Right lung (tissue), 5 donors: ENCODE measurements around the gene MADD. TPM values are rescaled to one million over a fixed set of nuclear protein-coding genes. Genes with fewer than 3 reads are reported as not detected.
"Not testable (repeated sequence)": the region's sequence is repeated elsewhere in the genome, so short reads cannot be mapped to it uniquely, and the experiment has no call there.

Experiments used
- DNase-seq, 2 donors: peaks; one replicate each; pipeline ENCODE4 v3.0.0-alpha.2; 2013
- polyA plus RNA-seq, 5 donors: library from polyadenylated mRNA; unstranded; fragments of 120-200 nt; gene quantifications; one replicate each; pipeline versions ENCODE4 v1.2.1 to v1.2.3, GENCODE V29; 2013; ENCODE audit warnings: inconsistent platforms in 1 of 5, low replicate concordance in 1 of 5; ENCODE audit not compliant: insufficient read length in 5 of 5, insufficient read depth in 1 of 5

MADD gene
- polyA plus RNA-seq, 5 donors: 41.9 to 60.4 (median 47.2) TPM

- DNase-seq: no peak
Measured at GRCh38 chr11:47274495-47275235, 4.7 kb downstream of the MADD start.

DNA sequence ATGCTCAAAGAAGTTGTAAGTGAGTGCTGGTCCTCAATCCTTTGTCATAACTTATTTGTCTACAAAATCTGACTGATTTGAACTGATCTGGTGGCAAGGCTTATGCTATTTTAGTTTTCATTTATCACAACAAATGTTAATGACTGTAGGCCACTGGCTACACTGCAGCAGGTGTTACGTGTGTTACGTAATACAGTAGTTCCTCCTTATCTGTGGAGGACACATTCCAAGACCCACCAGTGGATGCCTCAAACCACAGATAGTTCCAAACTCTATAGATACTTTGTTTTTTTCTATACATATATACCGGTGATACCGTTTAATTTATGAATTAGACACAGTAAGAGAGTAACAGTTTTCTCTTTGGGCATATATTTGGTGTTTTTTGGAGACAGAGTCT lies 7.0 kb downstream of the MADD start:
- DNase-seq: no peak

DNA sequence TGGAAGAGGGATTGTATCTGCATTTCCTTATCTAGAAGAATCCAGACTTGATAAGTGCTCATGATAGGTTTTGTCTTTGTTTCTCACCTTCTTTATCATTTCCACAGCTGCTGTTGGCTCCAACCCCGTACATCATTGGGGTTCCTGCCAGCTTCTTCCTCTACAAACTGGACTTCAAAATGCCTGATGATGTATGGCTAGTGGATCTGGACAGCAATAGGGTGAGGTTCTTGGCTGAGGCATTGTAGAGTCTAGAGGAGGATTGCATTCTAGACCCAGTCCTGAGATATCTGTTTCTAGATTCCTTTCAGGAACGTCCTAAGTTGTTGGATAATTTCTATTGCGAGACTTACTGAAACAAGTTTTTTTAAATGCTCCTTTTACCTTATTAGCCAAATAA lies 8.1 kb downstream of the MADD start:
- no peak for DNase-seq

DNA sequence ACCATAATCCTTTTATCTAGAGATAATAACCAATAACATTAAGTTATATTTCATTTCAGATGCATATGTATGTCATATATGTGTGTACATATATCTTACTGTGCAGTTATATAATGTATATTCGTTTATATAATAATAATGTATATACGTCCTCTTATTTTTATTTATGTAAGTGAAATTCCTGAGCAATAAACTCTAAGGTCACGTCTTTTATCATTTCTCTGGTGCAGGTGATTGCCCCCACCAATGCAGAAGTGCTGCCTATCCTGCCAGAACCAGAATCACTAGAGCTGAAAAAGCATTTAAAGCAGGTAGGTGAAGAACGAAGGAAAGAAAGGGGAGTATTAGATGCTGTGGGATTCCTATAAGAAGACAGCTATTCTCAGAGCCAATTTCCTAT lies 8.8 kb downstream of the MADD start:
- DNase-seq: no peak

- no peak for DNase-seq
Measured at GRCh38 chr11:47280099-47280498, 10.2 kb downstream of the MADD start.

GRCh38 chr11:47280860-47281259 lies 10.9 kb downstream of the MADD start:
- no peak for DNase-seq

DNA sequence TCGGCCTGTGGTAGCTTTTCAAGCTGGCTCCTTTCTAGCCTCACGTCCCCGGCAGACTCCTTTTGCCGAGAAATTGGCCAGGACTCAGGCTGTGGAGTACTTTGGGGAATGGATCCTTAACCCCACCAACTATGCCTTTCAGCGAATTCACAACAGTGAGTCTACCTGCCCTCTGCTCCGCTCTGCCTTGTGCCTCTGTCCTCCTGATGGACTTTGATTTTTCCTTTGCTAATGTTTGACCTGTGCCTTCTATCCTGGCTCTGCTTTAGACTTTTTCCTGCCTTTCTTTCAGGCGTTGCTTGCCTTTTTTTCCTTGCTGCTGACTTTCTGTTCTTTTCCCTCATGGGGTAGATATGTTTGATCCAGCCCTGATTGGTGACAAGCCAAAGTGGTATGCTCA lies 12.5 kb downstream of the MADD start:
- no peak for DNase-seq

GRCh38 chr11:47284151-47284550 lies 14.2 kb downstream of the MADD start:
- no peak for DNase-seq

GRCh38 chr11:47285969-47286770 lies 16.2 kb downstream of the MADD start:
- no peak for DNase-seq

GRCh38 chr11:47288066-47288465 lies 18.1 kb downstream of the MADD start:
- DNase-seq: no peak

DNA sequence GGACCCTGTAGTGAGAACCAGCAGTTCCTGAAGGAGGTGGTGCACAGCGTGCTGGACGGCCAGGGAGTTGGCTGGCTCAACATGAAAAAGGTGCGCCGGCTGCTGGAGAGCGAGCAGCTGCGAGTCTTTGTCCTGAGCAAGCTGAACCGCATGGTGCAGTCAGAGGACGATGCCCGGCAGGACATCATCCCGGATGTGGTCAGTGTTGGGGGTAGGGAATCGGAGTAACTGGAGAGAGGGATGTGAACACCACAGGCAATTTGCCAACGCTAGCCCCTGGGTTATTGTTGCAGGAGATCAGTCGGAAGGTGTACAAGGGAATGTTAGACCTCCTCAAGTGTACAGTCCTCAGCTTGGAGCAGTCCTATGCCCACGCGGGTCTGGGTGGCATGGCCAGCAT lies 19.9 kb downstream of the MADD start:
- DNase-seq: no peak

DNA sequence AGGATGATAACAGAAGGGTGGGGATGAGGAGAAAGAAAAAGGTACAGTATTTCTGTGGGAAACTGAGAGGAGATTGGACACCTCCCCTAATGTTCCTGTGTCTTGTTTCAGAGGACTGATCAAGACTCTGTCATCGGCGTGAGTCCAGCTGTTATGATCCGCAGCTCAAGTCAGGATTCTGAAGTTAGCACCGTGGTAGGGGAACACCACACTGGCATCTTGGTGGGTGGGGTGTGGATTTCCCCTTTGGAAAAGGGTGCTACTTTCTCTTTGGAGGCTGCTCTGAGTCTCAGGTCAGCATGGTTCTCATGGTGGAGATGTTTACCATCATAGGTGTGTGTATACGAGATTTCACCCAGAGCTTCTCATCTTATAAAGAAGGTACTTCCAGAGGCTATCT lies 25.5 kb downstream of the MADD start:
- no peak for DNase-seq

DNA sequence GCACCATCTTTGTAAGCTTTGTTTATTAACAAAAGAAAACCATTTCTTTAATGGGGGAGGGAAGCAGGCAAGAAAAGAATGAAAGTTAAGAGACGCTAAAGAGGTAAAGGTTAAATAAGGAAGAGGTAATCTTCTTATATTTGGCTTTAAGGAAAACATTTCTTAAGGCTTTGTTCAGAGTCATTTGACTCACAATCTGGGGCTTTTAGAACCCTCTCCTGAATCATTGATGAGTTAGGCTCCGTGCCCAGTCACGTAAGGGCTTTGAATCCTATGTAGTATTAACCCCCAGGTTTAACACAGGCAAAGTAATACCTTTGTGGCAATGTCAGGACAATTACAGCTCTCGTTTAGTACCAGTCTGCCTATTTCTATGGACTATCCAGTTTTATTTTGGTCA lies 26.1 kb downstream of the MADD start:
- no peak for DNase-seq

- no peak for DNase-seq
Measured at GRCh38 chr11:47299078-47299477, 29.1 kb downstream of the MADD start.

DNA sequence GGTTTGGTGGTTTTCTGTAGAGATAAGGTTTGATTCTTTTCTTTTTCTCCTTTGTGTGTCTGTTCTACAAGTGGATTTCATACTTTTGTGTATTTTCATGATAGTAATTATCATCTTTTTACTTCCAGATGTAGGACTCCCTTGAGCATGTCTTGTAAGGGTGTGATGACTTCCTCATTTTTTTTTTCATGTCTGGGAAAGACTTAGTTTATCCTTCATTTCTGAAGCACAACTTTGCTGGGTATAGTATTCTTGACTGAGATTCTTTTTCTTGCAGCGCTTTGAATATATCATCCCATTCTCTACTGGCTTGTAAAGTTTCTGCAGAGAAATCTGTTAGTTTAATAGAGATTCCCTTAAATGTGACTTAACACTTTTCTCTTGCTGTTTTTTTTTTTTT lies 32.9 kb downstream of the MADD start:
- no peak for DNase-seq

DNA sequence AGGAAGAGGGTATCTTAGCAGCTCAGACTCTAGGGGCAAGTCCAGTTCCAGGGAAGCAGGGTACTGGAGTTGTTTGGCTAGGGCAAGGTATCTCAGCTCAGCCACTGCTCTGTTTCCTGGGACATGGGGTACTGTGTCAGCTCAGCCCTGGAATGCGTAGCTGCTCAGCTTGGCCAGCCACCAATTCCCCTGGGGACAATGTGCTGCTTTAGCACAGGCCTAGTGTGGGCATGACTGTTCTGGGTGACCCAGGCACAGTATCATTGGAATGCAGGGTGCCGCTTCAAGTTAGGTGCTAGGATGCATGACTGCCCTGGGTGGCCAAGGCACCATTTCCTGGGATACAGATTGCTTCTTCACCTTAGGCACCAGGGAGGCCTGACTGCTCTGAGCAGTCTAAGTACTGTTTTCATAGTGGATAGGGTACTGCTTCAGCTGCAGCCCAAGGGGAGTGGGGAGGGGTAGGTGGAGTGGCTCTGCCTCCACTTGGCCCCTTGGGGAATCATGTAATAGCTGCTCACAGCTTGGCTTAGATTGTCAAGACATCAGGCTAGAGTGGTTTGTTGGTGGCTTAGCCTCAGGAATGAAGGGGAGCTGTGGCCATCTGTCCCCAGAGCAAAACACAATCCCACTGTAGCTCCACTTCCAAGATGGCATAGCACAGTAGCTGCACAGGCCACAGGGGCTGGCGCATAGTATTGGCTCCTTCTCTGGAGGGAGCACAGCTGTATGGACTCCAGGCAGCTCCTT lies 36.0 kb downstream of the MADD start:
- no peak for DNase-seq

DNA sequence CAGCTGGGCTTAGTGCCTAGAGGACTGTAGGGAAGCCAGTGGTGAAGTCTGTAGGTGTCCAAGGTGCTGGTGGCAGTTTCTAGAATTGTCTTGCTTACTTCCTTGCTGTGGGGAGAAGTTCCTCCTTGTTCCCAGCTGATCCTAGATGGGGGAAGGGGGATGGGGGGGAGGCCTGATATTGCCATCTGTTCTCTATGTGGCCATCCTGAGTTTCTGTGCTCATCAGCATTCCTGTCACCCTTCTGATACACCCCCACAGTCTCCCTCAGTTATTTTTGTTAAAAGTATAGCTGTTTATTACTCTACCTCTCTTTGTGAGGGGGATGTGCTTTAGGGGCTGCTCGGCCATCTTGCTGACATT lies 36.5 kb downstream of the MADD start:
- DNase-seq: no peak

GRCh38 chr11:47308050-47308823 lies 38.3 kb downstream of the MADD start:
- DNase-seq: no peak

- DNase-seq: no peak
Measured at GRCh38 chr11:47314992-47315391, 45.1 kb downstream of the MADD start.

GRCh38 chr11:47316501-47316900 lies 46.6 kb downstream of the MADD start:
- not testable (repeated sequence) for DNase-seq

GRCh38 chr11:47317064-47317828 lies 47.3 kb downstream of the MADD start:
- DNase-seq: no peak
